HG02885 (cell line): Measurements from ENCODE around the gene FAM72A.
"Not testable (repeated sequence)": the region's sequence is repeated elsewhere in the genome, so short reads cannot be mapped to it uniquely, and the experiment has no call there.

Source experiments
- ATAC-seq: cut with Tn5 transposase; IDR thresholded peaks from one replicate; pipeline ENCODE4 v1.9.1; 2021; ENCODE audit warnings: mild to moderate bottlenecking; ENCODE audit not compliant: unreplicated experiment, poor library complexity

The FAM72A gene

GRCh38 chr1:206218285-206218684, 15.6 kb upstream of the FAM72A start:
- ATAC-seq: not testable (repeated sequence)

GRCh38 chr1:206215600-206216392, 13.2 kb upstream of the FAM72A start:
- not testable (repeated sequence) for ATAC-seq

- ATAC-seq: not testable (repeated sequence)
These were observed 8.2 kb upstream of the FAM72A start for GRCh38 chr1:206210802-206211201.

GRCh38 chr1:206205569-206205968, 2.9 kb upstream of the FAM72A start:
- not testable (repeated sequence) for ATAC-seq

GRCh38 chr1:206204871-206205270, 2.2 kb upstream of the FAM72A start:
- ATAC-seq: not testable (repeated sequence)

- not testable (repeated sequence) for ATAC-seq
These were observed 1.5 kb upstream of the FAM72A start for GRCh38 chr1:206204159-206204511.

DNA sequence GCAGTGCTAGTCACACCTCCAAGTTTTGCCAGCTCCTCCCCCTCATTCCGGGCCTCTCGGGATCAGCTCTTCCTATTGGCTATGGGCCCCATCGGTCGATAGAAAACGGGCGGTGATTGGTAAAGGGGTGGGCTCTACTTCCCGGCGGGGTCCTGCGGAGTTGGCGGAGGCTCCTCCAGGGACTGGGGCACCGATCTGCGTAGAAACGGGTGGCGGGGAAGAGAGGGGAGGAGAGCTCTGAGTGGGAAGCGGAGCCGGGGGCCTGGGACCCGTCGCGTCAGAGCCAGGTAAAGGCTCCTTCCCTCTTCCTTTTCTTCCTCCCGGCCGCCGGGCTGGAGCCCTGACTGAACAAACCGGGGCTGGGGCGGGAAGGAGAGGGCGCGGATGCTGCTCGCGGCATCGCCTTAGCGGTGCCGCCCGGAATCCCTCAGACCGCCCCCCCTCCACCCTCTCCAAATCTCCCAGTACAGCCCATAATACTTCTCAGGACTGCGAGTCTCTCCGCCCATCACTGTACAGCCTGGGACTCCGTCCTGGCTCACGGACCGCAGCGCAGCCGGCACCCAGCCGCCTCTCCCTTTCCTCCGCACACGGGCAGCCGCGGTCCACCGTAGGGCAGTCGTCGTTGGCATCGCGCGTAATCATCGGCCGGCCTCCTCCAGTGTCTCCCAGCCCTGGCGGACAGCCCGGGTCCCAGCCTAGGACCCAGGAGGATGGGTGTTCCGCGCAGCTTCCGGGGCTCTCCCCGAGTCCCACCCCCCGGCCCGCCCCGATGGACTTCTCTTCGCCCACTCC, 922 bp upstream of the FAM72A start, which contains the start of gene SRGAP2:
Gene SRGAP2 (plus strand): TSS at position 178 of the 795 bp plus-strand sequence. CDS start 2,430 bp downstream, outside the sequence.
- ATAC-seq: peak; percentile 2

DNA sequence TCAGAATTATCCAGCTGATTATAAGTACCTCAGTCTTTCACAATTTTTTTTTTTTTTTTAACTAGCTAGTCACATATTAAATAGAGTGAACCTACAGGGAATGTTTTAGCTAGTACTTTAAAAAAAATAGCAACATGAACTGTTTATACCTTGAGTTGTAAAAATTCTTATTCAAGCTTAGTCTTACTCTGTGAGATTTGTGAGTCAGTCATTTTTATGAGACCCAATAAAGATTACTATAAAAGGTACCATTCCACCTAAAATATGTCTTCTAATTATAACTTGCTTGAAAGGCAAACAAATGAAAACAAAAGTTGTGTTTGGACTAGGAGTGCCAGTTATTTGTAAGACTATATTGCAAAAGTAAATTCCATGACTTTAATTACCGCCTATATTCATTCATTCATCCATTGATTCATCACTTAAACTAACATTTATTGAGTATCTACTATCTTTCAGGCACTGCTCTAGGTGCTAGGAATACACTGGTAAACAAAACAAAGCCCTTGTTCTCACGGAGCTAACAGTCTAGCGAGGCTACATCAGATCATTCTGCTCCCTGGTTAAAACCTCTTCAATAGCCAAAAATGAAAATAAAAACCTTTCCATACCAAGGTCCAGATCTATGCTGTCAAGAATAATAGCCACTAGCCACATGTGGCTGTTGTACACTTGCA, 5.8 kb downstream of the FAM72A start:
- ATAC-seq: not testable (repeated sequence)

DNA sequence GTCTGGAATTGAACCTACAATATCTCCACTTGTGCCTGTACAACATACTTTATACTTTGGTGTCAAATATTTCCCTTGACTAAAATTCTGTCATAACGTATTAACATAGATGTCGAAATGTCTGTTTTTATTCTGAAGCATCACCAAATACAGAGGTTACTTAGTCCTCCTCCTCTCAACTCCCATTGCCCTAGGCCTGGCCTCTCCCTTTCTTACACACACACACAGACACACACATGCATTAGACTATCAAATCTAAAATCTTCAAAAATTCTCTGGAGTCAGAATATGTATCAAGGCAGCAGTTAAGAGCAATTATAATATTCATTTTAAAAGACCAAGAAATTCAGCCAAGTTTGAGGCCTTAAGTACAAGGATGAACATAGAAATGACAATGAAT, 7.5 kb downstream of the FAM72A start:
- ATAC-seq: not testable (repeated sequence)

- not testable (repeated sequence) for ATAC-seq
These were observed 15.8 kb downstream of the FAM72A start for GRCh38 chr1:206186826-206187225.

DNA sequence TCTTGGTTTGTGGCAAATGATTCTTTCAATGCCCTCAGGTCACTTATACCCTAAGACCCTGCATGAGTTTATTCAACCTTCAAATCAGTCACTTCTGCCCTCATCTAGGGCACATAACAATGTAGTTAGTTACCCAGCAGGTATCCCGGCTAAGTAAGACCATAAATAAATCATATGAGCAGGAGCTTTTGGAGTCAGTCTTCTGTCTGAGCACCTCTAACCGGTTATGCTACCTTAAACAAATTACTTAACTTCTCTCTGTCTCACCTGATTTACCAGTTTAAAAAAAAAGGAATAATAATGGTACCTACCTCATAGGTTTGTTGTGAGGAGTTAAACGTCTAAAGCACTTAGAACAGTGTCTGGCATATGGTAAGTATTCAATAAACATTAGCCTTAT, 16.9 kb downstream of the FAM72A start:
- ATAC-seq: not testable (repeated sequence)

DNA sequence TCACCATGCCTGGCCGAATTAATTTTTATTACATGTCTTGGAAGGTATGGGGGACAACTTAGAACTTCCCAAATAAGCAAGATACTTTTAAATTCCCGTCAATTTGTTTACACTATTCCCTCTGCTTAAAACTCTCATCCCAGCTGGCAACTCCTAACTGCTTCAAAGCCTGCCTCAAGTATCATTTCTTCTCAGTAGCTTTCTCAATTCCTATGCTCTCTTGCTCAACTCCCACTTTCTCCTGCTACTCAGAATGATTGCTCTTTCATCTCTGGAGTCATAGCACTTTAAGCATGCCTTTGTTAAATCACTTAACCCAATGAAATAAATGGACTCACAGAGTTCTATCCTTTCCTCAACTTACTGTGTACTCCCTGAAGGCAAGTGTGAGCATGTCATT, 18.9 kb downstream of the FAM72A start:
- ATAC-seq: not testable (repeated sequence)

DNA sequence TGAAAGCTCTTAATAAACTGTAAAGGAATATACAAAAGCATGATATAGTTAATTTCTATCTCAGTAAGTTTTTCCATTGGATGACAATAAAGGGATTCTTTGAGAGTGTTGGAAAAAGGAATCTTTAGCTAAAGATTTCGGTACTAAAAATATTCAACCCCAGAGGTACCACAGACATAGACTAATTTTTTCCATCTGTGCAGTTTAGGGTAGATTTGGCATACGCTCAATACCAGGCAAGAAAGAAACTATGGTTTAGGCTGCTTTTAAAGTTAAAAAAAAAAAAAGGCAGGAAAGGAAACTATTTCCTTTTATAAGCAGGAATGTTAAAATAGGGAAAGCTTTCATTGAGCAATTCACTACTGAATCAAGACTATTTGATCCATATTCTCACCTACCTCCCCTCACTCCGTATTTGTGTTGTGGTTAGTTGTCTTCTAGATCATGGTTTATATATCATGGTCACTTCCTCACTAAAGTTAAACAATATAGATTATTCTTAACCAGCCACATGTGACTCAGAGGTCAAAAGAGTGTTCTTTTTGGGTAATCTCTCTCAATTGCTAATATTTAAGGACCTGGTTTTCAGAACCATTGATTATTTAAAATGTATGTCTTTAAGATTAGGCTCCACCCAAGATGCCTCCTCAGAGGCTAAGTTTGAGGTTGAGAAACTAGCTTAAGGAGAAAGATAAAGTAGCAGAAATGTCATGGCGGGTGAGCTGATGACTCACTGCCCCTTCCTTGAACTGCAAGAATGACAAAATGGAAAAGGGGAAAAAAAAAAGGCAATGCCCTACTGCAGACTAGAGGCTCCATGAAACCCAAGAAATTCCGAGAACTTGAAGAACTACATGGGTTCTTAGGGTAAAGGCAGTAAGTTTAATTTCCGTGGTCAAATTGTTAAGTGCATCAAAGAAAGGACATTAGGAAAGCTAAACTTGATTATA, 20.0 kb downstream of the FAM72A start:
- not testable (repeated sequence) for ATAC-seq

DNA sequence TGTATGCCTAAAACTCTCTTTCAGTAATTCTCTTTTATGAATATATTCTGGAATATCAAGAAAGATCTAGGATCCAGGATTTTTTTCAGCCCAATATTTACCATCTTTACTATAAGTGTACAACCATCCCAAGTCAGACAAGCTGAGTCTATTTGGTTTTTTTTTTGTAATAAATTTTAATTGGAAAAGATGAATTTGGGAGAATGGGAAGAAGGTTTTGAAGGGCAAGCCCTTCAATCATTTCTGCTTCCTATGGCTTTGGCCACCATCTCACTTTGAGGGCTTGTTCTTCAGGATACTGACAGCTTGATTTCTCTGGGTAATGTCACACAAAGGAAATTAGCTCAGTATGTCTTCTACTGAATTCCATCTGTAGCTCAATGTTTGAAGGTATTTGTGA, 23.0 kb downstream of the FAM72A start:
- ATAC-seq: not testable (repeated sequence)

- not testable (repeated sequence) for ATAC-seq
These were observed 24.3 kb downstream of the FAM72A start for GRCh38 chr1:206178061-206178989.

DNA sequence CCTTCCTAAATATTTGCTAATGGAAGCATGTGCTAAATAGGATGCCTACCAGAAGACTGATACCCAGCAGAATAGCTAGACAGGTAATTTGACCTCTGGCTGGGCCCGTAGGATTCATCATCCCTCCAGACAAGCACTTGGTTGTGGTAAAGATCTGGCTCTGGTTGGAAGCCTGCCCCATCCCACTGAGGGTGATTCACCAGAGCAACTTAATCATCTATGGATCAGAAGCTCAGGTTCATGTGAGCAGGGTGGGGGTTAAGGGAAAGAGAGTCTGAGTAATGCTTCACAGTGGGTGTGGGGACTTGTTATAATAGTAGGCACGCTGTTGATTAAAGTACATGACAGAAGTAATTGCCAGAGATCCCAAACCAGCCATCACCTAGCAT, 26.5 kb downstream of the FAM72A start:
- ATAC-seq: not testable (repeated sequence)

DNA sequence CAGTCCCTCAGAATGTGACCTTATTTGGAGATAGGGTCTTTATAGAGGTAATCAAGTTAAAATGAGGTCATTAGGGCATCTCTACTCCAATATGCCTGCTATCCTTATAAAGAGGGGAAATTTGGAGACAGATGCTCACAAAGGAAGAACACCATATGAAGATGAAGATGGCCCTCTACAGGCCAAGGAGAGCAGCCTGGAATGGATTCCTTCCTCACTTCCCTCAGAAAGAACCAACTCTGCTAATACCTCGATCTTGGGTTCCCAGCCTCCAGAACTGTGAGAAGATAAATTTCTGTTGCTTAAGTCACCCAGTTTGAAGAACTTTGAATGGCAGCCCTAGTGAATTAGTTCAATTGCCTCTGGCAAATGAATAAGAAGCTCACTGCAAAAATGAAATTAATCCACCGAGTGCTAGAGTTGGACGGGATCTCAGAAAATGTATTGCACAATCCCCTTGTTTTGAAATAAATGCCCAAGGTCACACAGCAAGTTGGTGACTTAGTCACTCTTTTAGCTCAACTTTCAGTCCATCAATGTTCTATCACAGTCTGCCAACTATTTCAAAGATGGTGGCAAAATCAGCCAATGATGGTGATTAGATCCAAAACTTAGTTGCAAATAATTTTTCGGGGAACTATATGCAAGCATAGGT, 27.1 kb downstream of the FAM72A start:
- not testable (repeated sequence) for ATAC-seq
